Measurements from ENCODE around the gene E2F7.

Gene E2F7

DNA sequence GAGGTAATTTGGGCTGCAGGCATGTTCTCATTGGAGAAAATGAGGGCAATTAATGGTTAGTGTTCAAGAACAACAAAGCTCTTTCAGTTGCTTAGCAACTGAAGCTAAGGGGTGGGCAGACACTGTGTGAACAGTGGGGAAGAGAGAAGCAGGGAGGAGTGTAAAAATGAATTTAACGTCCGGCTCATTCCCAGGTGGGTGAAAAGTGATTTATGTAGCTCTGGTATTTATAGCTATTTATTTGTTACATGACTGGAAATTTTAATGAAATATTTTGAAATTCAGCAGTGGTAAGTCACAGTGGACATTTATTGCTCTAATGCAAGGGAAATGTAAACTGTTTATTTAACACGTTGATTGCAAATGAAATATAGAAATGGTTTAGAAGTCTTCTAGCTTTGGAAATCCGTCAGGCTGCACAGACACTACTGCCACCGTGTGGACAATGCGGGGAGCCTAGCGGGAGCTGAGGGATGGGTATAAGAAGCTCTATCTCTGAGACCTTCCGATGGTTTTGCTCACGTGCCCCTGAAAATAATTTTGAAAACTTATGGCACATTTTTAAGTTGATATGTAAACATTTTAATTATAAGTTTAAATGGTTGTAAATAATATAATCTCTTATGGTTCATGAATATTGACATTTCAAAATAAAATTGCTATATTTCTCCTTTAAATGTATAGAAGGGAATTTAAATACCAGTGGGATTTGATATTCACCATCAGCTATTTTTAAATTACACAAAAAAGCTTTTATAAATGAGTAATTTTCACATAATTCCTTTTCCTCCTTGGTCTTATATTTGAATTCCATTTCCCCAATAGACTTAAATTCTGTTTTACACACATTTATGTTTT is 54.4 kb downstream of the E2F7 start:
- DNase-seq: peak; percentile 88

DNA sequence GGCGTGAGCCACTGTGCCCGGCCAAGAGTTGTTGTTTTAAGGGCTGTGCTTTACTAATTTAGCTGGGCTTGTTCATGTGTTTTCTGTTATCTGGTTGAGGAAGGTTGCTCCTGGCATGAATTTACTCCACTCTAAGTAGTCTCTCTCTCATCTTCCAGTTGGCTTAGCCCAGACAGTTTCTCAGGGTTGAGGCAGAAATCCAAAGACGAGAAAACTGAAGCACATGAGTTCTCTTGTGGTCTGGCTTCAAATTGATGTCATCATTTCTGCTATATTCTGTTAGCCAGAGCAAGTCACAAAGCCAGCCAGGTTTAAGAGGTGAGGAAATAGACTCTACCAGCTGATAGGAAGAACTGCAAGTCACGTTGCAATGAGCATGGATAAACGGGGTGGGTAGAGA is 57.9 kb downstream of the E2F7 start:
- DNase-seq: no peak

DNA sequence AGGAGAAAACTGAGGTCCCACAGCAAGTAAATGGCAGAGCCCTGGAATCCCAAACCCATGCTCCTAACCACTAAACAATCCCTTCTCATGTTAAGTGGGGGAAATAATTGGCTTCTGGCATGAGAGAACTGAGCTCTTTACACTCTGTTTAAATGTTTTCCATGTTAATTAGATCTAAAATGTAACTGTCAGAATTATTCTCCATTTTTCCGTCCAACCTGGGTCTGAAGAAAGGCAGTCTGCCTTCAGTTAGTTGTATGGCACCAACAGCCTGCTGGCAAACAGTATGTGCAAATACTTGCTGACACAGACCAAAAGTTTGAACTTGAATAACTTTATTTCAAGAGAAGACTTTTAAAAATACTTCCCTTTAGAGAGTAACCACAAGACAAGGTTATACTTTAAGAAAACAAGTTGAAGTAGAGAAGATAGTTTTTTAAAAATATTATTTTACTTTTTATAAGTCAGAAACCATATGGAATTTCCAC is 59.7 kb downstream of the E2F7 start:
- DNase-seq: no peak

DNA sequence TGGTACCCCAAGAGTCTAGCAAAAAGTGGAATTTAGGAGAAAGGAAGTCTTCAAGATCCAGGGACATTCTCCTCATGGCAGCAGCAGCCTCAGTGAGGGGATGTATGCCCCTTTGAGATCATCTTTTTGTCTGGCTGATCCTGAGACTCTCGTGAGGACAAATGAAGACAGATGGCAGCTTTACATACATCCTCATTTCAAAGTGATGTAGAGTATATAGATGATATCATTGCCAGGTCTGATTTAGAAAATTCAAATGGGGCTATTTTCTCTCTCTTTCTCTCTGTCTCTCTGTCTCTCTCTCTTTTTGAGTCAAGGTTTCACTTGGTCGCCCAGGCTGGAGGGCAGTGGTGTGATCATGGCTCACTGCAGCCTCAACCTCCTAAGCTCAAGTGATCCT is 61.5 kb downstream of the E2F7 start:
- DNase-seq: no peak

DNA sequence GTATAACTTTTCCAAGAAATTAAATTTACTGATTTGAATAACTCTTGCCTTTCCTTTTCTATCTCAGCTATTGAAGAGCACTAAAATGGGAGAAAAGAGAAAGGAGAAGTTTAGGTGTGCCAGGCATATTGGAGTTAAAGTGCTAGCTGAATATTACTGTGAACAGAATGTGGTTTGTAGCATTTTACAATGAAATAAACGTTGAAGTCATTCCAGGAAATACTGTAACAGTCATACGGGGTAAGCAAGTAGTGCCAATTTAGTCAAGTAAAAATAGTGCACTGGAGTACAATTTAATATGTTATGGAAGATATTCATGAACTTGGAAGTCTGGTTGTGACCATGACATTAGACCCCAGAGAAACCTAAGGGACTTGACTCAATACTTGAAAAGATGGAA is 62.1 kb downstream of the E2F7 start:
- no peak for DNase-seq

DNA sequence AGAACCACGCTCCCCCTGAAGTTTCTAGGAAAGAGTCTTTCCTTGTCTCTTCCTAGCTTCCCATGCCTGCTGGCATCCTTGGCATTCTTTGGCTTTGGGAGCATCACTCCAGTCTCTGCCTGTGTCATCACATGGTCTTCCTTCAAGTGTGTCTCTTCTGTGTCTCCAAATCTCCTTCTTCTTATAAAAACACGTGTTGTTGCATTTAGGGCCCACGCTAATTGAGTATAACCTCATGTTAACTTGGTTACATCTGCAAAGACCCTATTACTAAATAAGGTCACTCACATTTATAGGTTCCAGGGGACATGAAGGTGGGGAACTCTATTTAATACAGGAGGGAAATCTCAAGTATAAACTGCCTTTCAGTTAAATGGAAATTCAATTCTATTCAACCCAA is 63.0 kb downstream of the E2F7 start:
- no peak for DNase-seq

DNA sequence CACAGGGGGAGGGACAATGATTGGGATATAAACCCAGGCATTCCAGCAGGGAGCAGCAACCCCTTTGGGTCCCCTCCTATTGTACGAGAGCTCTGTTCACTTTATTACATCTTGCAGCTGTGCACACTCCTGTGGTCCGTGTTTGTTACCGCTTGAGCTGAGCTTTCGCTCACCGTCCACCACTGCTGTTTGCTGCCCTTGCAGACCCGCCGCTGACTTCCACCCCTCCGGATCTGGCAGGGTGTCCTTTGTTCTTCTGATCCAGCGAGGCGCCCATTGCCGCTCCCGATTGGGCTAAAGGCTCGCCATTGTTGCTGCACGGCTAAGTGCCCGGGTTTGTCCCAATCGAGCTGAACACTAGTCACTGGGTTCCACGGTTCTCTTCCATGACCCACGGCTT is 64.1 kb downstream of the E2F7 start:
- DNase-seq: peak; percentile 81

DNA sequence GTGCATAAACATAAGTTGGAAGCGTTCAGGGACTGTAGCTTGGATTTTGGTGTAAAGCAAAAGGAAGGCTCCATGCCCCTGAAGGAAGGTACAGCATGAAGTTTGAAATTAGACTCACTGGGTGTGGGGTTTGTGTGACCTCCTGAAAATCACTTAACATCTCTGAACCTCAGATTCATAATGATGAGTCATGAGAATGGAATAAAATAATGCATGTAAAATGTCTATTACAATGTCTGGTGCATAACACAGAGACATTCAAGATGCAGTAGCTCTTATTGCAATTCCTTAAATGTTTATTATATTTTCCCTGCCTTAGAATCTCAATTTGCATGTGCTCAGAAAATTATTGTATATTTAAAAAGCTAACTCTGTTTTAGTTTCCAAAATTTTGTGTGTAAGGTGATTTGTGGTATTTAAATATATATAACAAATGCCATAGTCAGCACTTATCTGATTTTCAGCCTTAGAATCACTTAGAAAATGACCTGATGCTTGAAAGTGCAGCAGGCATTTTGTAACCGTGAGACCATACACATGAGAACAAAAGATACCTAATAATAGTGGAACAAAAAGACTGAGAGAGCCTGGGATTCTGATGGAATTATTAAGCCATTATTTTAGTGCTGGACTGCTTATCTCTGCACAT is 66.3 kb downstream of the E2F7 start:
- DNase-seq: no peak

DNA sequence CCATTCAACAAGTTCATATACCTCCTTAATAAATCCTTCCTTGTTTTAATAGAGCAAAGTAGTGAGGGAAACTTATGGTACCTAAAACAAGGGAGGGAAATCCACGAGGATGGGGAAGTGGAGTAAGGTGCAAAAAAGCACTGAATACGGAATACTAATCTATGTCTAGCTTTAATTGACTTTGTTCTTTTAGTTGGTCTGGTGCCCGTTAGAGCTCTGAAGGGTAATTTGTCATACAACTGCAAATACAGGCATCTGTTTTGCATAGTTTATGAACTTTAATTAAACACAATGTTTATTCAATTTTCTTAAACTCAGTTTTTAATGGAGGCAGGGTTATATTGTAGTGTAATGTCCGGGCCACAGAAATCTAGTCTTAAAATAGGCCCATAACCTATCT is 67.0 kb downstream of the E2F7 start:
- DNase-seq: no peak

DNA sequence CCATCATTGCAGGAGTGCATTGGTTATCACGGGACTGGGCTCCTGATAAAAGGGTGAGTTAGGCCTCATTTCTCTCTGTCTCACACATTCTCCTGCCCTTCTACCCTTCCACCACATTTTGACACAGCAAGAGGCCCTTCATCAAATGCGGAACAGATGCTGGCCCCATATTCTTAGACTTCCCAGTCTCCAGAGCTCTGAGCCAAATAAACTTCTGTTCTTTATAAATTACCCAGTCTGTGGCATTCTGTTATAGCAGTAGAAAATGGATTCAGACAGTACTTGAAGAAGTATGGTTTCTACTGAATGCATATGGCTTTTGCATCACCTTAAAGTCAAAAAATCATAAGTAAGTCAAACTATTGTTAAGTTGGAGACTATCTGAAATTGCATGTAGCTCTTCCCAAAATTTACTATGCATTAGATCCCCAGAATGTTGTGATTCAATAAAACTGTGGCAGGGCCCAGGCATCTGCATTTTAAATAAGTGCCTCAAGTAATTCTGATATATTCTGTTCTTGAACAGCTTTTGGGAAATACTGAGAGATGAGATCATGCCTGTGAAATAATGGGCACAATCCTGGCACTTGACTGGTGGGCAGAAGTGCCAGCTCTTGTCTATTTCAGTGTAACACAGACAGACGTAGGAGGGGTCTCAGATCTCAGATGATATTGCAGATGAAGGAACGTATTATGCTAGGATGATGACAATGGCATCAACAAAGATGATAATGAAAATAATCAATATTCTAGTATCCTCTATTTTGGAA is 68.2 kb downstream of the E2F7 start:
- no peak for DNase-seq

DNA sequence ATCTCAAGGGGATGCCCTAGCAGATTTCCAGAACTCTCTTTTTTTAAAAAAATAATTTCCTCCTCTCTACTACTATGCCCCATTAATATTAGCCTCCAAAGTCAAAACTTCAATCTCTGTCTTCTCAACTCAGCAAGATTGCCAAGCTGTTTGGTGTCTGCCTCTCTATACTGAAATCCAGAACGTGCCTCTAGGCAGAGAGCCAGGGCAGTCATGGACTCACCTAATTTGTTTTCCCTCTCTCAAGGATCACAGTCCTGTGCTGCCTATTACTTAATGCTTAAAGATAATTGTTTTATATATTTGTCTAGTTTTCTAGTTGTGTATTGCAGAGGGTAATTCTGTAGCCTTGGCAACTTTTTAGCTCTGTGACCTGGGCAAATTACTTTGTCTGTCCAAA is 74.7 kb downstream of the E2F7 start:
- DNase-seq: peak; percentile 21

DNA sequence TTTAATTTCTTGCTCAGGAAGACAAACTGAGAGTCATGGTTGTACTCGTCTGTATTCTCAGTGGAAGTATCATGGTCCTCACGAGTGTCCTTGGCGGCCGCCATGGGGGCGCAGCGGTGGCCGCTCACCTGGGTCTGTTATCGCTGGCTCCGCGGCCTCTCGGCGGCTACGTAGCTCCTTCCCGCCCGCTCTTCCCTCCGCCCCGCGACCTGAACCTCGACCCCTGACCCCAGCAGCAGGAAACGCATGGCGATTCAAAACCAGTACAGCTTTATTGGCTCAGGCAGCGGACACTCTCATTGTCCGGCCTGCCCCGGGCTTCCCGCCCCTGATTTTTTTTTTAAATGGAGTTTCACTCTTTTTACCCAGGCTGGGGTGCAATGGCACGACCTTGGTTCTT is 80.8 kb downstream of the E2F7 start:
- no peak for DNase-seq

DNA sequence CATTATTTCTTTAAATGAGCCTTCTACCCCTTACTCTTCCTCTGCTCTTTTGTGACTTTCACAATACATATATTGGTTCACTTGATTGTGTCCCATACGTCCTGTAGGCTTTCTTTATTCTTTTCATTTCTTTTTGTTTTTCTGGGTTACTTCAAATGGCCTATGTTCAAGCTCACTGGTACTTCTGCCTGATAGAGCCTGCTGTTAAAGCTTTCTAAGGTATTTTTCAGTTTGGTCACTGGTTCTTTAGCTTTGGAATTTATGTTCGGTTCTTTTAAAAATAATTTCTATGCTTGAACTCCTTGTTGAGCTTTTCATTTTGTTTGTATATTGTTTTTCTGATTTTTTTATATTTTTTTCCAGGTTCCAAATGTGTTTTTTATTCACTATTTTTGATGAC is 81.9 kb downstream of the E2F7 start:
- DNase-seq: no peak

DNA sequence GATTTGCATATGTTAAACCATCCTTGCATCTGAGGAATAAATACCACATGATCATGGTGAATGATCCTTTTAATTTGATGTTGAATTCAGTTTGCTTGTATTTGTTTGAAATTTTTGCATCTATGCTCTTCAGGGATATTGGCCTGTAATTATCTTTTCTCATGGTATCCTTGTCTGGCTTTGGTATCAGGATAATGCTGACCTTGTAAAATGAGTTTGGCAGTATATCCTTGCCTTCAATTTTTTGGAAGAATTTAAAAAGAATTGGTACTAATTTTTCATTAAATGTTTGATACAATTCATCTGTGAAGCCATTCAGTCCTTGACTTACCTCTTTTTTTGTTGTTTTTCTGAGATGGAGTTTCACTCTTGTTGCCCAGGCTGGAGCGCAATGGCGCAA is 85.2 kb downstream of the E2F7 start:
- DNase-seq: no peak

DNA sequence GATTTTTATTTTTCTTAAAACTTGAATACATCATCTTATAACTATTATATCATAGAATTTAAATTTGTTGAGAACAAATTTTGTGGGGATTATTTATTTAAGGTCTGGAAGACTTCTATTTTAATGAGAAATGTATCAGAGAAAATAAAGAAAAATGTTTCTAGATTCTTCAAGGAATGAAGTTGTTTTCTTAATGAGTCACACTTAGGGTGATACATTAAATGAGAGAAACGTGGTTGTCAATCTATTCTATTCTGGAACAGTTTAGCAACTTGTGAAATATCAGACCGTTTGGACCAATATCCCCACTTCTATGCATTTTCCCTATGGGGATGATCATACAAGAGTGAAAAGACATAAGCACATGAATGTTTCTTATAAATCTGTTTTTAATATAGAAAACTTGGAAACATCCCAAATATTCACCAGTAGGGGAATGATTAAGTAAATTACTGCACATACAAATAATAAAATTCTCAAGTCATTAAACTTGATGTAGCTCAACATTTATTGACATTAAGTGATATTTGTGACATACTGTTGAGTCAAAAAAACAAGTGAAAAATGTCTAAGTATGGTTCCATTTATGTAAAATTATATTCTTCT is 88.5 kb downstream of the E2F7 start:
- no peak for DNase-seq

Measured in NCI-H1105 treated with DMSO at 0.1 percent for 48 hours (cell line).